BJ (cell line): ENCODE measurements around the gene BAIAP2. TPM values are rescaled to one million over a fixed set of nuclear protein-coding genes. Genes with fewer than 3 reads are reported as not detected.

Source experiments
- CTCF ChIA-PET: fragments of 350-600 bp; formaldehyde crosslinking; extraction: SDS; loops from one replicate; lab custom pipeline; 2021; ENCODE audit warnings: antibody characterized with exemption, inconsistent platforms; lab: Yijun Ruan, JAX
- POLR2A ChIA-PET: fragments of 300-600 bp; sonication (Branson Sonifier 250); formaldehyde crosslinking; extraction: SDS; loops from one replicate; lab custom pipeline; 2021; ENCODE audit warnings: antibody characterized with exemption; lab: Charles Lee
- DNase-seq: peaks from one replicate; pipeline ENCODE4 v3.0.0-alpha.2; 2011; ENCODE audit warnings: low read depth
- H3K27me3 ChIP-seq: 2 replicates; pipeline ENCODE4 v1.6.0; 2011; ENCODE audit warnings: low read length; ENCODE audit not compliant: control insufficient read depth, insufficient read depth
- H3K36me3 ChIP-seq: 2 replicates; pipeline ENCODE4 v1.5.1; 2011; ENCODE audit warnings: low read length; ENCODE audit not compliant: control insufficient read depth, insufficient read depth
- H3K4me3 ChIP-seq: 2 replicates; pipeline ENCODE4 v1.5.1; 2011; ENCODE audit warnings: low read depth, mild to moderate bottlenecking, control low read depth, low read length
- CTCF ChIP-seq: IDR thresholded peaks from 2 replicates; pipeline ENCODE4 v1.5.1; 2011; ENCODE audit warnings: low read depth, mild to moderate bottlenecking, control low read depth, inconsistent platforms, low read length, moderate library complexity; ENCODE audit not compliant: insufficient read depth
- polyA plus RNA-seq: library from polyadenylated mRNA; depleted of rRNA; stranded (reverse); fragments of >200 nt; gene quantifications from 2 replicates; pipeline ENCODE4 v1.2.3, GENCODE V29; 2011

BAIAP2 gene
- polyA plus RNA-seq, 1 experiment, result 12.1 TPM

DNA sequence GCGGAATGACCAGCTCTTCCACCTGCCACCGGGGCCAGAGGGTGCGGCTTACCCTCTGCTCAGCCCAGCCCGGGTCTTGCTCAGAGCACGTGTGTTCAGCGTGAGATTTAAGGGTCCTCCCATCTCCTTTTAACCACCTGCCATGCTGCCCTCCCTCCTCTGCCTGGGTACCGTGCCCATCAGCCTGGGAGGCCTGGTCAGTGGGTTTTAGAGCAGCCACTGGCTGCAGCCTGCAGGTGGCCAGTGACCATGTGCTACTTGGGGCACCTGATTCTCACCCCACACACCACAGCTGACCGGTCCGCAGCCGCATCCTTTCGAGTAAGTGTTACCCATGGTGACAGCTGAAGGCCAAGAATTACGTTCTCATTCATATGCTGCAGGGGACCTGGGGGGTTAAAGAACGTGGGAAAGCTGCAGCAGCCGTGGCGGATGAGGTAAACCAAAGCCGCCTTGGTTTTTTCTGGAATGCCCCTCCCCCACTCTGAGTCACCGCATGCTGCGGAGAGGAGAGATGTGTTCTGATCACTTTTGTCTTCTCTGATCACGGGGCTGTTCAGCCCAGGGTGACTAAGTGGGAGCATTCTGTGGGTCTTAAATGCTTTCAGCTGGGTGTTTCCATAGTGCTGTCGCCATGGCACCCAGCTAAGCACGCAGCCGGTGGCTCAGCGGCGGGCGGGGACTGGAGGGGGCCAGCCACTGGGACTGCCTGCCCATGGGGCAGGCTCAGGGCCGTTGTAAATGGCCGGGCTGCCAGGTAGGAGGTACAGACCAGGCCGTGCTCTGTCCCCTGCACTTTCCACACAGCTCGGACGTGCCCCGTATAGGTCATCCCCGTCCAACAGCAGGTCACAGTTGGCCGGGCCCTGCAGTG, 59.8 kb downstream of the BAIAP2 start:
- Histone ChIP-seq H3K27me3 (no peaks in the 10 kb centered on the region), H3K36me3 (peaks cover 1% of the 10 kb centered on the region; the same call in 1 of the 2 replicates), H3K4me3 (no peak overlapping the region)
- ChIA-PET POLR2A (no interaction called here), CTCF (interaction anchor here (1.0 to 9.4 kb wide), 11 partner anchors 7 to 668 kb away, joined by 4 to 176 read pairs (median 5); partner anchors contain the start of gene BAIAP2)
- peak; percentile 18; the same call in 1 of the 2 replicates for TF ChIP-seq CTCF
- peak; percentile 100 for DNase-seq

DNA sequence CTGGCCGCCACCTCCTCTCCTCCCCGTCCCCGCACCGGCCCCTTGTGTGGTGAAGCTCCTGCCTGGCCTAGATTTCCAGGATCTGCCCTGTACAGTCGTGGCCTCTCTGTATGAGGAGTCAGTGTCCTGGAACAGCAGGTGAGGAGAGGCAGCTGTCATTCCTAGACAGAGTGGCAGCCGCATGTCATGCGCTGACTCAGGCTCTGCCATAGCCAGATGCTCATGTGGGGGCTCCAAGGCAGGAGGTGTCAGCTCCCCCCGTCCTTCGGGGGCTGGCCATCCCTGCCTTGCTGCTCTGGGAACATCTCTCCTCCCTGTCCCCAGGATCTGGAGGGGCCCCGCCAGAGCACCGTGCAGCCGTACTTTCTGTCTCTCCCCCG, 60.4 kb downstream of the BAIAP2 start:
- ChIA-PET CTCF (interaction anchor here (1.1 to 9.4 kb wide), 8 partner anchors 14 to 668 kb away, joined by 4 to 176 read pairs (median 6); partner anchors contain the start of gene BAIAP2), POLR2A (no interaction called here)
- no peak for DNase-seq
- Histone ChIP-seq H3K36me3 (peaks cover 1% of the 10 kb centered on the region; the same call in 1 of the 2 replicates), H3K4me3 (no peak overlapping the region), H3K27me3 (no peaks in the 10 kb centered on the region)
- TF ChIP-seq CTCF, result no peak

DNA sequence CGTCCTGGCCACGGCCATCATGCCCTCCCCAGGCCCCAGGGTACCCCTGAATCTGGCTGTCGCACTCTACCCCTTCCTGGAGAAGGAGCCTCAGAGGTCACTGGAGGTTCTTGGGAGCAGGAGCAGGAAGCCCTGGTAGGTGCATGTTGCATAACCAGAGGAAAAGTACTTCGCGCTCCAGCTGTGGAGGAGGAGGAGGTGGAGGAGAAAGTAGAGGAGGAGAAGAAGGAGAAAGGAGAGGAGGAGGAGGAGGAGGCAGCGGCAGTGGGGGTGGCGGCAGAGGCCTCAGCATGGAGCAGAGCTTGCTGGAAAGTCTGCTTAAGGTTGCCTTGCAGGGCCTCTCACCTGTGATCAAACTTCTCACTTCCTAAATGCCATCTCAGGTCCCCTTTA, 61.8 kb downstream of the BAIAP2 start:
- POLR2A ChIA-PET, result no interaction called here
- no peak for TF ChIP-seq CTCF
- no peaks in the 10 kb centered on the region for H3K27me3 ChIP-seq
- H3K36me3 ChIP-seq, result peaks cover 3% of the 10 kb centered on the region
- CTCF ChIA-PET, result interaction anchor here (0.6 to 9.4 kb wide), 23 partner anchors 9 to 112 kb away, joined by 3 to 176 read pairs (median 7); partner anchors contain the start of genes BAIAP2 and CHMP6
- no peak overlapping the region for H3K4me3 ChIP-seq
- no peak for DNase-seq

DNA sequence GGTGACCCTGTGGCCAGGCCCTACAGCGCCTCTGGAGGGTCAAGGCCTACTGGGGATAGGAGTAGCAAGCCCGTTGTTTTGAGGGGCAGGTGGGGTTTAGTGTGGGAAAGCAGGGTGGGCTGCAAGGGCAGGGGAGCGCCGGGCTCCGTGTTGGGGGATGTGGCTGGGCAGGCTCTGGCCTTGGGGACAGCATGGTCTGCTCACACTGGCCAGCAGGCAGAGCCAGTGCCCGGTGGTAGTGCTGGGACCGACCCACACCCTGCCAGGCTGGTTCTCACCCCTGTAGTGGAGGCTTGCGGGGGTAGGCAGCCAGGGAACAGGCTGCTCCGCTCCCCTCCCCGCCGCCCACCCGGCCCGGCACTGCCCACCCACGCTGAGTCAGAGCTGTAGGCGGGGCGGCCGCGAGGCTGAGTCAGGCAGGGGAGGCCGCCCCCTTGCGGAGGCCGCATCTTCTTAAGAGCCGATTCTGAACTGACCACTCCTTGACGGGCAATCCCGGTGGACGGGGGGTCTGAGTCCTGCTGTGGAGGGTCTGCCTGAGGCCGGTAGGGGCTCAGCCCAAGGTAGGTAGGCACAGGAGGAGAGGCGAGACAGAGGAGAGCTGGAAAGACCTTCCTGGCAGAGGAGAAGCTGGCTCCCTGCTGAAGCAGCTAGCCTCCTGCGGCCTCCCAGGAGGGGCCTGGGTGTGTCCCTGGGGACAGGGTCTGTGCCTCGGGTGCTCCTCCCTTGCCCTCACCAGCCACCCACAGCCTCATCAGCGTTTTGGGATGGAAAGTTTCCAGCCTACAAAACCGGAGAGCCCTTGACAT, 62.4 kb downstream of the BAIAP2 start:
- peak; percentile 83 for TF ChIP-seq CTCF
- ChIA-PET CTCF (interaction anchor here (0.6 to 9.4 kb wide), 27 partner anchors 9 to 113 kb away, joined by 3 to 176 read pairs (median 6); partner anchors contain the start of genes BAIAP2 and CHMP6), POLR2A (interaction anchor here (0.6 kb wide), 1 partner anchor 62 kb away, joined by 16 read pairs; no protein-coding TSS in a partner anchor)
- H3K27me3 ChIP-seq, result no peaks in the 10 kb centered on the region
- H3K36me3 ChIP-seq, result peaks cover 3% of the 10 kb centered on the region
- DNase-seq, result peak; percentile 13
- H3K4me3 ChIP-seq, result peak overlapping the region; percentile 5; the same call in 1 of the 2 replicates
